ENCODE results near the gene PALM3. TPM values are rescaled to one million over a fixed set of nuclear protein-coding genes. Genes with fewer than 3 reads are reported as not detected.
A peak's percentile ranks its signal among the peaks of the same experiment; 100 is the strongest.

PALM3 gene
- total RNA-seq, 2 donors from 2014 or later: not detected

GRCh38 chr19:14081797-14082674 is 20.2 kb upstream of the PALM3 start:
- TF ChIP-seq CTCF (IDR thresholded peaks at IDR 0.05): no peak
- DNase-seq (ENCODE audit: low spot score): no peak
- Histone ChIP-seq H3K4me1 (ENCODE audit: control insufficient read depth in 1 of 2, low read depth in 2 of 2) (peaks cover 13 to 24% of the 10 kb centered on the region in 2 donors), H3K27ac (peak overlapping the region; percentile 79 to 87), H3K4me3 (peak overlapping the region; percentile 82), H3K36me3 (no peaks in the 10 kb centered on the region), H3K9me3 (no peaks in the 10 kb centered on the region), H3K27me3 (replicated peaks; ENCODE audit: insufficient read depth) (no peaks in the 10 kb centered on the region)
- peak; percentile 13 for ATAC-seq (ENCODE audit: insufficient number of reproducible peaks, low FRiP score, low read depth)

- DNase-seq (ENCODE audit: low spot score) (peak; percentile 89), ATAC-seq (ENCODE audit: insufficient number of reproducible peaks, low FRiP score, low read depth) (peak; percentile 100)
- TF ChIP-seq CTCF (IDR thresholded peaks at IDR 0.05): no peak
- H3K4me1 ChIP-seq (ENCODE audit: control insufficient read depth in 1 of 2, low read depth in 2 of 2): peaks cover 13 to 24% of the 10 kb centered on the region in 2 donors
- peak overlapping the region; percentile 82 for H3K4me3 ChIP-seq
- peak overlapping the region; percentile 87 to 91 for H3K27ac ChIP-seq
- no peaks in the 10 kb centered on the region for H3K27me3 ChIP-seq (replicated peaks; ENCODE audit: insufficient read depth)
- H3K36me3 ChIP-seq: no peaks in the 10 kb centered on the region
- no peaks in the 10 kb centered on the region for H3K9me3 ChIP-seq
Measured at GRCh38 chr19:14080887-14081796, 19.3 kb upstream of the PALM3 start.

- H3K27ac ChIP-seq: no peak overlapping the region
- DNase-seq (ENCODE audit: low spot score) (no peak), ATAC-seq (ENCODE audit: insufficient number of reproducible peaks, low FRiP score, low read depth) (no peak)
- no peaks in the 10 kb centered on the region for H3K27me3 ChIP-seq (replicated peaks; ENCODE audit: insufficient read depth)
- no peak for TF ChIP-seq CTCF (IDR thresholded peaks at IDR 0.05)
- no peaks in the 10 kb centered on the region for H3K9me3 ChIP-seq
- peaks cover 18 to 43% of the 10 kb centered on the region in 2 donors for H3K4me1 ChIP-seq (ENCODE audit: control insufficient read depth in 1 of 2, low read depth in 2 of 2)
- no peak overlapping the region for H3K4me3 ChIP-seq
- no peaks in the 10 kb centered on the region for H3K36me3 ChIP-seq
Measured at GRCh38 chr19:14078411-14078810, 16.5 kb upstream of the PALM3 start.

- Histone ChIP-seq H3K4me3 (peak overlapping the region; percentile 92), H3K4me1 (ENCODE audit: control insufficient read depth in 1 of 2, low read depth in 2 of 2) (peaks cover 6 to 38% of the 10 kb centered on the region in 2 donors), H3K9me3 (no peaks in the 10 kb centered on the region), H3K27ac (peak overlapping the region; percentile 84 to 95), H3K36me3 (no peaks in the 10 kb centered on the region), H3K27me3 (replicated peaks; ENCODE audit: insufficient read depth) (no peaks in the 10 kb centered on the region)
- DNase-seq (ENCODE audit: low spot score) (no peak), ATAC-seq (ENCODE audit: insufficient number of reproducible peaks, low FRiP score, low read depth) (no peak)
- TF ChIP-seq CTCF (IDR thresholded peaks at IDR 0.05): no peak
Measured at GRCh38 chr19:14073925-14074838, 12.3 kb upstream of the PALM3 start.

All from thoracic aorta (tissue), 2 donors.